SK-N-MC (cell line): ENCODE measurements around the gene ARHGEF10L.

Source experiments
- DNase-seq: peaks from one replicate; pipeline ENCODE4 v3.0.0-alpha.2; 2011; ENCODE audit warnings: low read depth, low spot score
- H3K27ac ChIP-seq: fragments of 200-600 bp; sonication (generic); 2 replicates; pipeline ENCODE4 v1.5.1; 2016; ENCODE audit warnings: mixed run types
- H3K36me3 ChIP-seq: fragments of 200-600 bp; sonication (generic); 2 replicates; pipeline ENCODE4 v1.6.1; 2017; ENCODE audit warnings: antibody characterized with exemption, low read length, mixed read lengths; ENCODE audit not compliant: insufficient read depth
- H3K4me3 ChIP-seq: fragments of 200-600 bp; sonication (generic); 2 replicates; pipeline ENCODE4 v1.5.1; 2016
- H3K9ac ChIP-seq: fragments of 200-600 bp; sonication (generic); 2 replicates; pipeline ENCODE4 v1.8.0; 2017; ENCODE audit warnings: mixed run types, mixed read lengths; ENCODE audit not compliant: insufficient read length
- H3K9me3 ChIP-seq: fragments of 200-600 bp; sonication (generic); 2 replicates; pipeline ENCODE4 v1.6.1; 2017; ENCODE audit warnings: low read depth, mild to moderate bottlenecking, antibody characterized with exemption, low read length, moderate library complexity, mixed read lengths
- EZH2 ChIP-seq: fragments of 200-600 bp; sonication (generic); IDR thresholded peaks from one replicate; pipeline ENCODE4 v1.6.1; 2017; ENCODE audit warnings: antibody characterized with exemption
- FOXP2 ChIP-seq: optimal IDR thresholded peaks from 2 replicates; pipeline ENCODE3; 2011; ENCODE audit warnings: mild to moderate bottlenecking, moderate library complexity; ENCODE audit not compliant: insufficient read depth; ENCODE audit errors: extremely low read length, control extremely low read depth
- POLR2AphosphoS5 ChIP-seq: IDR thresholded peaks from 2 replicates; pipeline ENCODE4 v1.6.1; 2012; ENCODE audit warnings: mild to moderate bottlenecking, low read depth, low read length, borderline replicate concordance

ARHGEF10L gene

GRCh38 chr1:17611991-17612390 is 72.5 kb downstream of the ARHGEF10L start:
- H3K9me3 ChIP-seq, result no peaks in the 10 kb centered on the region
- H3K27ac ChIP-seq, result no peak overlapping the region
- no peak for DNase-seq
- no peak overlapping the region for H3K9ac ChIP-seq
- no peaks in the 10 kb centered on the region for H3K36me3 ChIP-seq
- H3K4me3 ChIP-seq, result no peak overlapping the region
- TF ChIP-seq POLR2AphosphoS5, result no peak
- no peak for TF ChIP-seq FOXP2
- no peak for TF ChIP-seq EZH2

DNA sequence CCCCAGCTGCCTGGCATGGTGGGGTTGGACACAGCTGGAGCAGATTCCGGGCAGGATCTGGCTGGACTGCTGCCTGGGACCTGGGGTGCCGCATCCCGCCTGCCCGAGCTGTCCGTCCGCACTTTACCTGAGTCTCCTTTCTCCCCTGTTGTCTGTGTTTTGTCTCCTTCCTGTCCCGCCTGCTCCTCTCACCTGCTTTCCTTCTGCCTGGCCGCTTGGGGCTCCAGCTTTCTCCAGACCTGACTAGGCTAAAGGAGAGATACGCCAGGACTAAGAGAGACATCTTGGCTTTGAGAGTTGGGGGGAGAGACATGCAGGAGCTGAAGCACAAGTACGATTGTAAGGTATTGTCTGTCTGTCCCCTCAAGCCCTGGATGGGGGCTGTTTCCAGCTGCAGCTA is 73.3 kb downstream of the ARHGEF10L start:
- Histone ChIP-seq H3K36me3 (no peaks in the 10 kb centered on the region), H3K4me3 (no peak overlapping the region), H3K27ac (no peak overlapping the region), H3K9ac (no peak overlapping the region), H3K9me3 (no peaks in the 10 kb centered on the region)
- TF ChIP-seq FOXP2, result no peak
- TF ChIP-seq EZH2, result no peak
- no peak for TF ChIP-seq POLR2AphosphoS5
- DNase-seq, result no peak

- Histone ChIP-seq H3K27ac (no peak overlapping the region), H3K36me3 (no peaks in the 10 kb centered on the region), H3K4me3 (no peak overlapping the region), H3K9me3 (no peaks in the 10 kb centered on the region), H3K9ac (no peak overlapping the region)
- no peak for DNase-seq
- TF ChIP-seq EZH2 (no peak), POLR2AphosphoS5 (no peak), FOXP2 (no peak)
These were observed 75.1 kb downstream of the ARHGEF10L start for GRCh38 chr1:17614586-17614985.

DNA sequence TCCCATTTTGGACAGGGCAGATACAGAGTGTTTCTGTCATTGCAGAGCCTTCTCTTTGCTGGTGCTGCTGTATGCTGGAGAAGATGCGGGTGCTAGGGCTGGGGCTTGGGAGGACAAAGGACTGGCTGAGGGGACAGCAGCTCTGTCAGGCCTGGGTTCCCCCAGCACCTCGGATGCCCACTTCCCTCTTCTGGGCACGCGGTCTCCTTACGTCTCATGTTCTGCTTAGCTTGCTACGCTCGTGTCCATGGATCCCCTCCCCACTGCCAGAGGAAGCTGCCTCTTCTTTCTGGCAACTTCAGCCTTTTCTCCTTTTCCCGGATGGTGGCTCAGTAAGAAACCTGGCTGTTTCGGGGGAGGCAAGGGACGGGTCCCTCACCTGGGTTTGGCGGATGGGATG is 75.7 kb downstream of the ARHGEF10L start:
- H3K36me3 ChIP-seq, result no peaks in the 10 kb centered on the region
- no peak for DNase-seq
- TF ChIP-seq EZH2 (no peak), POLR2AphosphoS5 (no peak), FOXP2 (no peak)
- H3K9ac ChIP-seq, result no peak overlapping the region
- H3K4me3 ChIP-seq, result no peak overlapping the region
- H3K9me3 ChIP-seq, result no peaks in the 10 kb centered on the region
- no peak overlapping the region for H3K27ac ChIP-seq

DNA sequence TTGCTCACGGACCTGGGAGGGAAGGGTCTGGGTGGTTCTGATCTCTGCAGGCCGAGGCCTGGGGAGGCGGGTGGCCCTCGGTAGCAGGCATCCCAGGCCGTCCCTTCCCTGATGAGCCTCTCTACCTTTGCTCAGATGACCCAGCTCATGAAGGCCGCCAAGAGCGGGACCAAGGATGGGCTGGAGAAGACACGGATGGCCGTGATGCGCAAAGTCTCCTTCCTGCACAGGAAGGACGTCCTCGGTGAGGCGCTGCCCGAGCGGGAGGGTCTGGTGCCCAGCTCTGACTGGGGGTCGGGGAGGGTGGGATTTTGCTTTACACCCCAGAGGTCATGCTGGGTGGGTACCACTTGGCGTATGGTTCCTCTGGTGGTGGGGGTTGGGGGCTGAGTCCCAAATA is 76.5 kb downstream of the ARHGEF10L start:
- no peaks in the 10 kb centered on the region for H3K36me3 ChIP-seq

GRCh38 chr1:17616731-17617279 is 77.3 kb downstream of the ARHGEF10L start:
- DNase-seq, result no peak
- TF ChIP-seq FOXP2, result no peak
- no peak for TF ChIP-seq EZH2
- TF ChIP-seq POLR2AphosphoS5, result no peak

More for the DNA sequence above, 76.5 kb downstream of the ARHGEF10L start:
- no peaks in the 10 kb centered on the region for H3K9me3 ChIP-seq
- H3K9ac ChIP-seq, result no peak overlapping the region
- no peak overlapping the region for H3K4me3 ChIP-seq
- TF ChIP-seq FOXP2 (no peak), EZH2 (no peak), POLR2AphosphoS5 (no peak)
- no peak overlapping the region for H3K27ac ChIP-seq
- no peak for DNase-seq

GRCh38 chr1:17617787-17618557 is 78.5 kb downstream of the ARHGEF10L start:
- H3K27ac ChIP-seq, result no peak overlapping the region
- no peak overlapping the region for H3K9ac ChIP-seq
- TF ChIP-seq POLR2AphosphoS5, result no peak
- no peak for TF ChIP-seq FOXP2
- TF ChIP-seq EZH2, result no peak
- no peaks in the 10 kb centered on the region for H3K9me3 ChIP-seq
- no peak overlapping the region for H3K4me3 ChIP-seq
- H3K36me3 ChIP-seq, result no peaks in the 10 kb centered on the region
- no peak for DNase-seq

More at GRCh38 chr1:17616731-17617279, 77.3 kb downstream of the ARHGEF10L start:
- no peak overlapping the region for H3K27ac ChIP-seq
- H3K36me3 ChIP-seq, result no peaks in the 10 kb centered on the region
- no peaks in the 10 kb centered on the region for H3K9me3 ChIP-seq
- H3K4me3 ChIP-seq, result no peak overlapping the region
- no peak overlapping the region for H3K9ac ChIP-seq

DNA sequence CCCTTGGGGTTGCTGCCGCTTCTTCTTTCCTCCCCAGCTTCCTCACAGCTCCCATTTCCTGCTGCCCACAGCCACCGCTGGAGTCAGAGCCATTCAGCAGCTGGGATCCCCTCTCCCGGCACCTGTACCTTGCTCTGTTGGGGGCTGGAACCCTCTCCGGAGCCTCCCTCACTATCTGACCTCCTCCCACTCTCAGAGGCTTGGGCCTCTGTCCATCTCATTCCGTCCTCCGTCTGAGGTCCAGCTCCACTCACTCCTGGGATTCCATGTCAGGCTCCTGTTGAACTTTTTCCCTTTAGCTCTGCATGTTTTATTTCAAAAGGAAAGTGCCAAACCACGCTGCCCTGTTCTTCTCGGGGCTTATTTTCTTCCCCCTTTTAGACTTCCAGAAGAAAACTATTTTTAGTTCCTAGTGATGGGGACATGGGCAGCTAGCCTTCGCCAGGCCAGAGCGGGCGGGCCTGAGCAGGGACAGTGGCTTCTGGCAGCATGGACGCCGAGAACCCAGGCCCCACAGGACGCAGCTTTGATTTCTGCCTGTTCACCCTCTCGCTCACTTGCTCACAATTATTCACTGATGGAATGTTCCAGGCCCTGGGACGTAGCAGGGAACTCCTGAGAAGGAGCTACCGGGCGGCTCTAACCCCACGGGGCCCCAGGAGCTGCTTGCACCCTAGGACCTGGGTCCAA is 79.2 kb downstream of the ARHGEF10L start:
- no peak overlapping the region for H3K9ac ChIP-seq
- DNase-seq, result no peak
- TF ChIP-seq FOXP2 (no peak), EZH2 (no peak), POLR2AphosphoS5 (no peak)
- no peaks in the 10 kb centered on the region for H3K9me3 ChIP-seq
- H3K27ac ChIP-seq, result no peak overlapping the region
- H3K36me3 ChIP-seq, result no peaks in the 10 kb centered on the region
- no peak overlapping the region for H3K4me3 ChIP-seq

GRCh38 chr1:17620448-17620847 is 81.0 kb downstream of the ARHGEF10L start:
- TF ChIP-seq FOXP2 (no peak), POLR2AphosphoS5 (no peak)
- no peak for DNase-seq
- no peak overlapping the region for H3K4me3 ChIP-seq

More at GRCh38 chr1:17620448-17620847, 81.0 kb downstream of the ARHGEF10L start:
- Histone ChIP-seq H3K36me3 (no peaks in the 10 kb centered on the region), H3K9me3 (no peaks in the 10 kb centered on the region), H3K9ac (no peak overlapping the region), H3K27ac (no peak overlapping the region)
